ENCODE data around the gene TTC23. TPM values are rescaled to one million over a fixed set of nuclear protein-coding genes. Genes with fewer than 3 reads are reported as not detected.

Gene TTC23
- total RNA-seq, 2 experiments from 2014 or later, result 0.19 to 0.81 TPM

- Mint-ChIP-seq H3K4me1 (ENCODE audit: low read depth) (no peaks in the 10 kb centered on the region), H3K4me3 (no peak overlapping the region), H3K27ac (no peak overlapping the region), H3K27me3 (no peaks in the 10 kb centered on the region), H3K36me3 (ENCODE audit: low read depth) (no peaks in the 10 kb centered on the region), H3K9me3 (no peaks in the 10 kb centered on the region)
- DNase-seq (no peak), ATAC-seq (ENCODE audit: poor library complexity) (no peak)
- Histone ChIP-seq H3K4me1 (ENCODE audit: insufficient read depth, low read length) (no peaks in the 10 kb centered on the region), H3K36me3 (ENCODE audit: insufficient read depth, low read length) (no peaks in the 10 kb centered on the region), H3K27me3 (ENCODE audit: control insufficient read depth in 1 of 2, insufficient read depth in 2 of 2, low read length in 2 of 2) (no peaks in the 10 kb centered on the region), H3K4me3 (ENCODE audit: low read length) (no peak overlapping the region), H3K27ac (ENCODE audit: low read depth in 1 of 2, low read length in 2 of 2) (no peak overlapping the region), H3K9me3 (ENCODE audit: control insufficient read depth in 1 of 2, insufficient read depth in 1 of 2, low read length in 2 of 2) (no peaks in the 10 kb centered on the region)
- intact Hi-C loops (cut with DNase I, micrococcal nuclease), result no loop called here
- CTCF ChIA-PET, result no interaction called here
- POLR2A ChIA-PET, result no interaction called here
- TF ChIP-seq CTCF (IDR thresholded peaks at IDR 0.05), result no peak
Observed at GRCh38 chr15:99118258-99118632, 131.1 kb downstream of the TTC23 start.

- no peak overlapping the region for H3K27ac Mint-ChIP-seq
- H3K36me3 Mint-ChIP-seq (ENCODE audit: low read depth), result no peaks in the 10 kb centered on the region
- ATAC-seq (ENCODE audit: poor library complexity) (no peak), DNase-seq (no peak)
- no peaks in the 10 kb centered on the region for H3K4me1 Mint-ChIP-seq (ENCODE audit: low read depth)
- Histone ChIP-seq H3K27ac (ENCODE audit: low read depth in 1 of 2, low read length in 2 of 2) (no peak overlapping the region), H3K4me1 (ENCODE audit: insufficient read depth, low read length) (no peaks in the 10 kb centered on the region), H3K27me3 (ENCODE audit: control insufficient read depth in 1 of 2, insufficient read depth in 2 of 2, low read length in 2 of 2) (no peaks in the 10 kb centered on the region), H3K36me3 (ENCODE audit: insufficient read depth, low read length) (no peaks in the 10 kb centered on the region), H3K4me3 (ENCODE audit: low read length) (no peak overlapping the region), H3K9me3 (ENCODE audit: control insufficient read depth in 1 of 2, insufficient read depth in 1 of 2, low read length in 2 of 2) (no peaks in the 10 kb centered on the region)
- ChIA-PET CTCF (no interaction called here), POLR2A (no interaction called here)
- intact Hi-C loops (cut with DNase I, micrococcal nuclease), result no loop called here
- no peaks in the 10 kb centered on the region for H3K9me3 Mint-ChIP-seq
- TF ChIP-seq CTCF (IDR thresholded peaks at IDR 0.05), result no peak
- H3K27me3 Mint-ChIP-seq, result no peaks in the 10 kb centered on the region
- no peak overlapping the region for H3K4me3 Mint-ChIP-seq
Observed at GRCh38 chr15:99117563-99118257, 131.7 kb downstream of the TTC23 start.

GRCh38 chr15:99117111-99117510 is 132.3 kb downstream of the TTC23 start:
- CTCF ChIA-PET, result no interaction called here
- H3K36me3 ChIP-seq (ENCODE audit: insufficient read depth, low read length), result no peaks in the 10 kb centered on the region
- Mint-ChIP-seq H3K4me3 (no peak overlapping the region), H3K4me1 (ENCODE audit: low read depth) (no peaks in the 10 kb centered on the region), H3K27ac (no peak overlapping the region), H3K27me3 (no peaks in the 10 kb centered on the region), H3K9me3 (no peaks in the 10 kb centered on the region), H3K36me3 (ENCODE audit: low read depth) (no peaks in the 10 kb centered on the region)
- intact Hi-C loops (cut with DNase I, micrococcal nuclease), result no loop called here
- H3K27me3 ChIP-seq (ENCODE audit: control insufficient read depth in 1 of 2, insufficient read depth in 2 of 2, low read length in 2 of 2), result no peaks in the 10 kb centered on the region
- DNase-seq, result no peak
- TF ChIP-seq CTCF (IDR thresholded peaks at IDR 0.05), result no peak
- no peaks in the 10 kb centered on the region for H3K4me1 ChIP-seq (ENCODE audit: insufficient read depth, low read length)
- no peak for ATAC-seq (ENCODE audit: poor library complexity)
- no peak overlapping the region for H3K4me3 ChIP-seq (ENCODE audit: low read length)
- POLR2A ChIA-PET, result no interaction called here
- no peak overlapping the region for H3K27ac ChIP-seq (ENCODE audit: low read depth in 1 of 2, low read length in 2 of 2)
- no peaks in the 10 kb centered on the region for H3K9me3 ChIP-seq (ENCODE audit: control insufficient read depth in 1 of 2, insufficient read depth in 1 of 2, low read length in 2 of 2)
